HG02884 (cell line): Measurements from ENCODE around the gene IL1RN.

Source experiments
- ATAC-seq: cut with Tn5 transposase; IDR thresholded peaks from one replicate; pipeline ENCODE4 v1.9.1; 2021; ENCODE audit warnings: mild to moderate bottlenecking, moderate library complexity; ENCODE audit not compliant: unreplicated experiment

Gene IL1RN

DNA sequence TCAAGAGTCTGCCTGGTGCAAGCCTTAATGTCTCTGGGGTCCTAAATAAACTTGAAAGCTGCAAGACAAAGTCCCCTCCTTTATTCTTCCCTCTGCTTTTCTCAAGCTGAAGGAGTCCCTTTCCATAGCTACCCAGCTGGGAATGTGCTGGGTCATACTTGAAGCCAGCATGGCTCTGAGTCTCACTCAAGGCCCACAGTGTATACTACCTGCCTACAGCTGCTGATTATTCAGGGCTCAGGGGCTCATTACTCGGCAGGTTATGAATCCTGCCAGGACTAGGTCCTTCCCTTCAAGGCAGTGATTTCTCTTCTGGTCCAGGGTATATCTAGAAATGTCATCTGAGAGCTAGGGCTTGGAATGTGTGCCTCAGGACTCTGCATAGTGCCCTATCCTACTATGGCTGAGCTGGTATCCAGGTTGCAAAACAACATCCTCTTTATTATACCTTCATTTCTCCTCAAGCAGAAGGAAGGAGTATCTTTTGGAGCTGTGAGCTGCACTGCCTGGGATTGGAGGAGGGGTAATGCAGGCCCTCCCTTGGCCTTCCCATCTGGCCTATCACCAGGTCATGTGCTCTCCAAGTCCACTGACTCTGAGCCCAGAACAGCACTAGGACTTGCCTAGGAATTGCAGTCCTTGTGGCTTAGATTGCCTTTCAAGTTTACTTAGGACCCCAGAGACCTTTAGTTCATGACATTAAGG lies 22.3 kb downstream of the IL1RN start:
- no peak for ATAC-seq

DNA sequence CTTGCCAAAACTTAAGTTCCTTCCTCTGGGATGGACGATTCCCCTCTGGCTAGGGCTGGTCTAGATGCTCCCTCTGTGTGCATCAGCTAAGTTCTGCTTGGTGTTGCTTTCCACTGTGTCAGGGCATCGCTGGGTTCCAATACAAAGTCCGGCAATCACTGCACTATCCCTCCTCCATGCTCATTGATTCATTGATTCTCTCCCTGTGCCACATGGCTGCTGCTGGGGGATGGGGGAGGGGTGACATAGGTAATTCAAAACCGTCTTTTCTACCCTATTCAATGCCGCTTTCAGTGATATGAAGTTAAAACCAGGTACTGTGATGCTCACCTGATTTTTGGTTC lies 22.8 kb downstream of the IL1RN start:
- ATAC-seq, result no peak

DNA sequence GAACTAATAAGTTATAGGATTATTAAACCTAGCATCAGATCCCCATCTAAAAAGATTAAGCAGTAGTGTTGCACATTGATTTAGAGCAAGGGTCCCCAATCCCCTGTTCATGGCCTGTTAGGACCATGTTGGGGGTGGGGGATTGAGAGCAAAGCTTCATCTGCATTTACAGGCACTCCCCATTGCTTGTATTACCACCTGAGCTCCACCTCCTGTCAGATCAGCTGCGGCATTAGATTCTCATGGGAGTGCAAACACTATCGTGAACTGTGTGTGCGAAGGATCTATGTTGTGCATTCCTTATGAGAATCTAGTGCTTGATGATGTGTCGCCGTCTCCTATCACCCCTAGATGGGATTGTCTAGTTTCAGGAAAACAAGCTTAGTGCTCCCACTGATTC lies 27.9 kb downstream of the IL1RN start:
- no peak for ATAC-seq

DNA sequence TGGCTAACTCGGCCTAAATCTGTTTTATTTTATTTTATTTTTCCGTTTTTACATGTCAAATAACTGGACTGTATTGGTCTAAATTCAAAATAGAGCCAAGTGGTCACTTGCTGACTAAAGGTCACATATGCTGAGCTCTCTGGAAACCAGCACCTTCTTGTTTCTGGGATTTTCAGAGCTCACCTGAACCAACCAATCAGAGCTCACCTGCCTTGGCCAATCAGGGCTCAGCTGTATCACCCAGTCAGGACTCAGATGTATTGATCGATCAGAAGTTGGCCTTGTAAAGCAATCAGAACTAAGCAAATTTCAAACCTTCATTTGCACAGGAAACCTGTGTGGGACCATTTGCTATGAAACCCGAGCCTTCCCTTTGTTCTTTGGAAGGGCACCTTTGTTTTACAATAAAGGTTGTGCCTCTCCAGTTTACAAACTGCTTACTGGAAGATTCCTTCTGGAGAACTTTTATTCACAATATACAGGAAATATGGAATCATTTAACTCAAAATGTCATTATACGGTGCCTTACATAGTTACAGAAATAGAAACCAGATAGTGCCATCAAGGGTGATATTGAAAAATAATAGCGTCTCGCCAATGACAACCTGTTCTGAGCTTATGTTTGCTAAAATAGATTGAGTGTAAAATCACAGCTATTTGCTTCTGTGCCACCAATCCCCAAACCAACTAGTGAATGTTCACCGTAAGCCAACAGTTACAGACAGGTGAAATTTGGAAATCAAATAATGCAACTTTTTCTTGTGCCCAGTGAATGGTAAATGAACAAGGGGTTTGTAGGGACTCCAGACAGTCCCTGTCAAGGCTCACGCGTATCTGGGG lies 29.1 kb downstream of the IL1RN start:
- no peak for ATAC-seq

DNA sequence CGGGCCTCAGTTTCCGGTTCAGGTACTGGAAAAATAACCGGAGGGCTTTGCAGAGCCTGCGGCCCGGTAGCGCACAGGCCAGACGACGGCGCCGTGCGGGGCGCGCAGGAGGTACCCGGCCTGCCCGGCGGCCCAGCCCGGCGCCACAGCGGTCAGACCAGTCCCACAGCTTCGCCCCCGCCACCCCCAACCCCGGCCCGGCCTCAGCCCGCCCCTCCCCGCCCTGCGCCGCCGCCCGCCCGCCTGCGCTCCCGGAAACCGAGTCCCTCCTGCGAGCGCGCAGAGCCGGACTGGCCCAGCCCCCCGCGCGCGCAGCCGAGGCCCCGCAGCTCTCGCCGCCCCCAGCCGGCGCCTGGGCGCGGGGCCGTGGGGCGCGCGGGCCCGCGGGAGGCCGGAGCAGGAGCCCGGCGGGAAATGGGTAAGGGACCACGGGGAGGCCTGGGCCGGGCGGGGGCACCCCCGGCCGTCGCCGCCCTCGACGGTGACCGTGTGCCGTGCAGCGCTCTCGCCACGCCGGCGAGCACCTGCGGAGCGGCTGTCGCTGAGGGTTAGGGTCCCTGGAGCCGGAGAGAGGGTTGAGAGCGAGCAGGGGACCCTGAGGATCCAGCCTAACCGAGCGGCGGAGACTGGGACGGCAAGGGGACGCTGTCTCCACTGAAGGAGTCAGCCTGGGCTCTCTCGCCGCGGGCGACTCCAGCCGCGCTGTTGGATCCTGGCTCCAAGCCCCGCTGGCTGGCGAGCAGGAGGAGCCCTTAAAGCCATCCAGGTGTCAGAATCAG lies 29.9 kb downstream of the IL1RN start:
- peak; percentile 68 for ATAC-seq

DNA sequence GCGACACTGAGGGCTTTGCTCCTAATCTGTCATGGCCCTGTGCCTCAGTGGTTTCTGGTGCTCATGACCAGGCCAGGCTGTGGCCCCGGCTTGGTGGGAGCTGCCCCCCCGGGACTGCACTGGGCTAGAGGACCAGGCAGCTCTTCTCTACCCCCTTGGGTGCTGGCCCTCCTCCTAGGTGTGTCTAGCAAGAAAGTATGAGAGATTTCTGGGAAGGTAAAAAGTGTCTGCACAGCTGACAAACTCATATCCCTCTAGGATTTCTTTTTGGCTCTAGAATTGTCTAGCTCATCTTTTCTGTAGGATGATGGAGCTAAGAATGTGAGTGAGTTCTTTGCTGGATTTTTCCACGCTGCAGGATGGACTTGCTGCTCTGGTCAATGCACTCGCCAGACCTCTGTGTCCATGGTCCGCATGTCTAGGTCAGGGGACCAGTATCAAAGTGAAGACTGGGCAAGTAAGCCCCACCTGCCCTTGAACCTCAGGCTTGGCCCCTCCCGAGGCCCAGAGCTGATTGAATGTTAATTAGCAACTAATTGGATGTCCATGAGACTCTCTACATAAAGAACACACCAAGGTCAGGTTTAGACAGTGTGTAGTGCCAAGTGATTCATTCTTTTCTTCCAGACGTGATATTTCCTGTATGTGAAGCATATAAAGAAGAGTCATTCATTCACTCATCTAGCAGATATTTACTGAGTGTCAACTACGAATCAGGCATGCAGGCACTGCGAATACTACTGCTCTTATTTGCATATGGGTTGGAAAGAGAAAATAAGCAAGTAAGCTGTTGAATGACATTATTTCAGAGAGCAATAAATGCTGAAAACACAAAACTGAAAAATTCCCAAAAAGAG lies 30.7 kb downstream of the IL1RN start:
- peak; percentile 11 for ATAC-seq

DNA sequence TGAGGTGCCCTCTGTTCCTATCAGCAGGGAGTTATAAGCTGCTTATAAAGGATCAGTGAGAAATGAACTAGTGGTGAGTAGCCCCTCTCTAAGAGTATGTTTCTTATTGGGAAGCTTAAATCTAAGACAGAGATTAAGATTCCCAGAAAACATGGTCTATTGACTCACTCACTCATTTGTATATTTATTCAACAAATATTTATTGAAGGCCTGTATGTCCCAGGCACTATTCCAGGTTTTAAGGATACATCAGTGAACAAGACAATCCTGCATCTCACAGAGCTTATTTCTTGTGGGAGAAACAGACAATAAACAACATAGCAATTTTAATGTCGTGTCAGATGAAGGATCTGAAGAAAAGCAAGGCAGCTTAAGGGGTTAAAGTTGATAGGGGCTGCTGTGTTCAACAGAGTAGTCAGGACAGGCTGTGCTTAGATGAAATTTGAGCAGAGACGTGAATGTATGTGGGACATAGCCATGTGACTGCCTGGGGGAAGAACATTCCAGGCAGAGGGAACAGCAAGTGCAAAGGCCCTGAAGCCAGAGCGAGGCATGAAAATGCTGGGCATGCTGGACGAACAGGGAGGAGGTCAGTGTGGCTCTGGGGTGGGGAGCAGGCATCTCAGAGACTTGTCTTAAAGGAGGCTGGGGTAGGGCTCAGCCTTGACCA lies 31.6 kb downstream of the IL1RN start:
- no peak for ATAC-seq

DNA sequence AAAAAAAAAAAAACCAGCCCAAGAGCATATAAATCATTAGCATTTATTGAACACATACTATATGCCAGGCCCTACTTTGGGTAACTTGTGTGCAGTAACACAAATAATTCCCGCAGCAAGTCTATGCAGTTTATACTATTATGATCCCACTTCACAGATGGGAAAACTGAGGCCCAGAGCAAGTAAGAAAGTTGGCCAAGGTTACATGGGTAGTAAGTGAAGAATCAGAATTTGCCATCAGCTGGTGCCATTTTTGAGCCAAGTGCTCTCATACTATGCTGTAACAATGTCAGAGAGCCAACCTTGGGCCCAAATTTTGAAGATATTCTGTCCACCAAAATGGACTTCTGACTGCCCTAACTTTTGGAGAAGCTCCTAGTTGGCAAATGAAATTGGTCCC lies 32.9 kb downstream of the IL1RN start:
- no peak for ATAC-seq

DNA sequence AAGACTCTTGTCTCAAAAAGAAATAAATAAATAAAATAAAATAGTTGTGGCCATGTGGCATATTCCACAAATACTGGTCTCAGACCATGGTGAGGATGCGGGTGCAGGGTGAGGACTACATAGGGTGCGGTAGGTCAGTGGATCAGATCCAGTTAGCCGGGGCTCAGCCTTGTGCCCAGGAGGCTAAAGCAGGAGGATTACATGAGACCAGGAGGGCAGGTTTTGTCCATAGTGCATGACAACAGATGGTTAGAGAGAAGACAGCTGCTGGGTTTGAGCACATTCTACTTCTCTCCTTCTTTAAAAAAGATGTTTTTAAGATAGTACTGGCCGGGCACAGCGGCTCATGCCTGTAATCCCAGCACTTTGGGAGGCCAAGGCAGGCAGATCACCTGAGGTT lies 33.6 kb downstream of the IL1RN start:
- ATAC-seq, result no peak

DNA sequence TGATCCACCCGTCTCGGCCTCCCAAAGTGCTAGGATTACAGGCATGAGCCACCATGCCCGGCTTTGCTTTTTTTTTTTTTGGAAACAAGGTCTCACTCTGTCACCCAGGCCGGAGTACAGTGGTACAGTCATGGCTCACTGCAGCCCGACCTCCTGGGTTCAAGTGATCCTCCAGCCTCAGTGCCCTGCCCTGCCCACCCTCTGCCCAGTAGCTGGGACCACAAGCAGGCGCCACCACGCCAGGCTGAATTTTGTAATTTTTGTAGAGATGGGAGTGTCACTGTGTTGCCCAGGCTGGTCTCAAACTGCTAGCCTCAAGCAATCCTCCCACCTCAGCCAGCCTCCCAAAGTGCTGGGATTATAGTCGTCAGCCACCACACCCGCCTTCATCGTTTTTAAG lies 34.8 kb downstream of the IL1RN start:
- ATAC-seq, result no peak

DNA sequence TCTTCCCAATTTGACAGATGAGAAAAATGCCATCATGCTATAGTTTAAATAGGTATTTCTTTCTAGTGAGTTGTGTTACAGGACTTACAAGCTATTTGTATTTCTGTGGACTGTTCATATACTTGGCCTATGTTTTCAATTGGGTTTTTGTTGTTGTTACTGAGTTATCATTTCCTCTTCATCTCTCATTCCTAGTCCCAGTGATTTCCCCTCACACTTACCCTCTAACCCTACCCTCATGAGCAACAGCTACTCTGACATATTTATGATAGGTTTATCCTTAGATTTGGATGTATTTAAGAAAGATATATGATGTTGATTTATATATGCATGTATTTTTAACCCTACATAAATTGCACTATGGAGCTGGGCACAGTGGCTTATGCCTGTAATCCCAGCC lies 35.5 kb downstream of the IL1RN start:
- no peak for ATAC-seq

DNA sequence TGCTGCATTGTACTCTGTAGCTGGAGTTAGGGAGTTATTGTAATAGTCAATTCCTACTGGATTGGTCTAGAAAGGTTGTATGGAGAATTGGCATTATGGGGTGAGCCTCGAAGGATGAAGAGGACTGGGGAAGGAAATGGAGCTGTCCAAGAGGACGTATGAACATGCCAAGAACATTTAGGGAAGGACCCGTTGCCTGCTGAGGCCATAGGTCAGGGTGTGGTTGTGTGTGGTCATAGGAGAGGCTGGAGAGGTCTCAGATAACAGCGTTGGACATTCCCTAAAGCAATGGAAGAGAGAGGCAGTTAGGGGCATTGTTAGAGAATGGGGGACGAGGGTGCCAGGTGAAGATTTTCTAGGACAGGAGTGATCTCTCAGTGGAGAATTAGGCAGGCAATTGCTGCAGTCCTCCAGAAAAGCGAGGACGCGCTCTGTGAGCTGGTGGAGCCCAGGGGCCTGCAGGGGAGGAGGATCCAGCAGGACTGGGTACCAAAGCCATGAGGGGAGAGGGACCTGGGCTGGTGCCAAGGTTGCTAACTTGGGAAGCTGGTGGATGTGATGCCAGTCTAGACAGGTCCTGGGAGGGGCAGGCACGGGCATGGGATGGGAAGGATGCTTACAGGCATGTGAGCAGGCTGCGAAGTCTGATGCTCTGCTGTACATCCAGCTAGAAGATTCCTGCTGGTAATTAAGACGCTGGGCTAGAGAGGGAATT lies 37.0 kb downstream of the IL1RN start:
- ATAC-seq, result no peak

DNA sequence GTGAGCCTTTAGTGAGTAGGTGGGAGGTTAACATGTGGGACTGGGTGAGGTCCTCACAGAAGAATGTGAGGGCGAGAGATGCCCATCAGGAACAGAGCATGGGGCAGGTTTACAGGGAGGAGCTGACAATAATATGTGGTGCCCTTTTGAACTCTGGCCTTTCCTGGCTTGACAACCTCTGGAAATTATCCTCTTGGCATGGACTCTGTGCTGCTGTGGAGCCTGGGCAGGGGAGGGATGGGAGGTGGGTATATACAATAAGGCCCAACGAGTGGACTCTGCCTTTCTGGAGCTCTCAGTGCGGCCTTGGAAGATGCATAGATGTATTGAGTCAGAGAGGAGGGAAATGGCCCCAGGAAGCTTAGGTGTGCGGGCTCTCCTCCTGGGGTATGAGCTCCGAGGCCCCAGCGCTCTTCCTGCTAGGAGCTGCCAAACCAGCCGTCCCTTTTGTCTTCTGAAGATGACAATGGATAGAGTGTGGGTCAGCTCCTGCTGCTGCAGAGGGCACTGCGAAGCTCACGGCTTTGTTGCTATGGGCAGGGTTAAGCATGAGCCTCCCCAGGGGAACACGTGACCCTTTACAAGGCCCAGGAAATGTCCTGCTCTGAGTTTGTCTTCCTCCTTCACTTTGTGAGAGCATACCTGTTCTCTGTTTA lies 37.7 kb downstream of the IL1RN start:
- no peak for ATAC-seq

DNA sequence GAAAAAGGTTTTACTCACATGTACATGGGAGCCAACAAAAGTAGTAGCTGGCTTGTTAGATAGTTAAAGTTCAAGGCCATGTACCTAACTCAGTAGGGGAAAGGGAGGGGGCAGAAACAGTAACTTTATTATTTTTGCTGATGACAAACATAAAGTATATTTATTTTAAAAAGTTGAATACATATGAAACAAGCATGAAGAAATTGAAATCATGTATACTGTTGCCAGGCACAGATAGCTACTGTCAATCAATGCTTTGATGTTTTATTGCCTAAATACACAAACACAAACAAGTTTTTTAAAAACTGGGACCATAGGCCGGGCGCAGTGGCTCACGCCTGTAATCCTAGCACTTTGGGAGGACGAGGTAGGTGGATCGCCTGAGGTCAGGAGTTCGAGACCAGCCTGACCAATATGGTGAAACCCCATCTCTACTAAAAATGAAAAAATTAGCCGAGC lies 38.8 kb downstream of the IL1RN start:
- no peak for ATAC-seq

DNA sequence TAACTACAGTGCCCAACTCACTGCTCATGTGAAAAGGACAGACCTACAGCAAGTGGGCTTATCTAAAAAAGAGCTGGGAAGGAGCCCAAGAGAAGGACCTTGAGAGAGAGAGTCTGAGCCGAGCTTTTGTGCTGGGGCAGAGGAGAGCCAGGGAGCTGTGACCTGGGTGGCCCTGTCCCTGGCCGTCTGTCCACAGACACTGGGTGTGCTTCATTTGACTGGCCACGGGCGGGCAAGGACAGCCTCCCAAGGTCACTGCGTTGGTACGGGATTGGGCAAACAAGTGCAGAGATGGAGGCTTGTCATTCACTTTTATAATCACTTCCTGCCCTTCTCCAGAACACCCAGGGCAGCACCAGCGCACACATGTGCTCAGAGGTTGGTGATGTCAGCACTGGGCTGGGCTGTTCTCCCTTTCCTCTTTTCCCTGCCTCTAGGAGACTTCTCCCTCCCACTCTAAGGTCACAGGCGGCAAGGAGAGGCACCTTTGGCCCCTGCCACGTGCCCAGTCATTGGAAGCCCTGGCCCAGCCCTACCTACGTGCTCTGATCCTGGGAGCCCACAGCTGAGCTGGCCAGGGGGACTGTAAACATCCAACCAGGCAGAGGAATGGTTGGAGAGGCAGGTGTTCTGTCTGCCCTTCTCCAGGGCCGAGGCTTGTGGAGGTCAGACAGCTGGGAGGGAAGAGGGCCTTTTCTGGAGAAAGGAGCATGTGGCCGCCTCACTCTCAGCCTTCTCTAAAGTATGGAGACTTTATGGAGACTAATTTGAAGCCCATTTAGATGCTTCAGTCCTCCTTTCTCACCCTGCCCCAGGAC lies 39.9 kb downstream of the IL1RN start:
- ATAC-seq, result no peak

DNA sequence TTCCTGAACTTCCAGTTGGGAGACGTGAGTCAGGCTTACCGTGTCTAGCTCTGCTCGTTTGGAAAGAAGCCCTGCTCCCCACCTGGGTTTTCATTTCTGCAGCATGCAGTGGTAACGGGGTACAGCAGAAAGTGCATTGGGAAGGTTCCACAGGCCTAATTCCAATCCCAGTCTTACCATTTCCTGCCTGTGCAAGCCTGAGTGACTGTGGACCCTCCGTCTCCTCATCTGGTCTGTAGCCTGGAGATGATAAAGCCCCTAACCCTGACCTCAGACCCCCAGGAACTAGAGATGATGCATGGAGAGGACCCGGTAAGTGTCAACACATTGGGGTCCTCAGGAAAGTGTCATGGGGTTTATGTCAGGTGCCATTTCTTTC lies 40.6 kb downstream of the IL1RN start:
- no peak for ATAC-seq

DNA sequence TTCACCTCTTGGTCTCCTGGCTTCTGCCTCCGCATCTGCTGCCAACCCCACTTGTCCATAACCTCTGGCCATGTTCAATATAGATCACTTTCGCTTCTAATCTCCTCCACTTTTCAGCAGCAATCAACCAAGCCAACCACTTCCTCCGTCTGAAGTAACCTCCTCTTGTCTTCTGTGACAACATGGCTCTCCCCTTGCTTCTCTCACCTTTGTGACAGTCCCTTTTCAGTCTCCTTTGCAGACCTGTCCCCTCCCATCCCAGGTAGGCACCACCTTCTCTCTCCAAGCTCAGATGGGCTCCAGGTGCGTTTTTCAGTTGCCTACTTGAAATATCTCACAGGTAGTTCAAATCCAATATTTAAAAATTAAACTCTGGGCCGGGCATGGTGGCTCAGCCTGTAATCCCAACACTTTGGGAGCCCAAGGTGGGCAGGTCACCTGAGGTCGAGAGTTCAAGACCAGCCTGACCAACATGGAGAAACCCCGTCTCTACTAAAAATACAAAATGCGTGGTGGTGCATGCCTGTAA lies 41.7 kb downstream of the IL1RN start:
- no peak for ATAC-seq

DNA sequence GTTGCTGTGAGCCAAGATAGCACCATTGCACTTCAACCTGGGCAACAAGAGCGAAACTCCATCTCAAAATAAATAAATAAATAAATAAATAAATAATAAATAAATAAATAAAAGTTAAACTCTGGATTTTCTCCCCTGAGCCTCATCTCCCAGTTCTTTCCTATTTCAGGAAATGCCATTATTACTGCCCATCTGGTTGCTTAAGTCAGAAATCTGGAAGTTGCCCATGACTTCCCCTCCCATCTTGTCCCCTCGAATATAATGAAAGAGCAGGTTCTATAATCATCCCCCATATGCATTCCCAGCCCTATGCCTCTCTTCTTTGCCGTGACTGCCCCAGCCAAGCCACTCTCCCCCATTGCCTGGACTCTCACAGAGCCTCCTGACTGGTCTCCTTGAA lies 42.2 kb downstream of the IL1RN start:
- no peak for ATAC-seq
